22Rv1 (cell line): Measurements from ENCODE around the gene NCOR1.
"Not testable (repeated sequence)": the region's sequence is repeated elsewhere in the genome, so short reads cannot be mapped to it uniquely, and the experiment has no call there.

Source experiments
- H3K27ac ChIP-seq: fragments of 450-650 bp; 2 replicates; pipeline ENCODE4 v1.5.1; 2017
- CTCF ChIP-seq: fragments of 450-650 bp; IDR thresholded peaks from 2 replicates; pipeline ENCODE4 v1.5.1; 2017; ENCODE audit warnings: mild to moderate bottlenecking
- ZFX ChIP-seq: fragments of 450-650 bp; IDR thresholded peaks from 2 replicates; pipeline ENCODE4 v1.6.1; 2017; ENCODE audit warnings: antibody characterized with exemption, borderline replicate concordance

The NCOR1 gene

GRCh38 chr17:16214190-16215001 is 938 bp downstream of the NCOR1 start:
- no peak for TF ChIP-seq CTCF
- no peak for TF ChIP-seq ZFX
- H3K27ac ChIP-seq = peak overlapping the region; percentile 92

DNA sequence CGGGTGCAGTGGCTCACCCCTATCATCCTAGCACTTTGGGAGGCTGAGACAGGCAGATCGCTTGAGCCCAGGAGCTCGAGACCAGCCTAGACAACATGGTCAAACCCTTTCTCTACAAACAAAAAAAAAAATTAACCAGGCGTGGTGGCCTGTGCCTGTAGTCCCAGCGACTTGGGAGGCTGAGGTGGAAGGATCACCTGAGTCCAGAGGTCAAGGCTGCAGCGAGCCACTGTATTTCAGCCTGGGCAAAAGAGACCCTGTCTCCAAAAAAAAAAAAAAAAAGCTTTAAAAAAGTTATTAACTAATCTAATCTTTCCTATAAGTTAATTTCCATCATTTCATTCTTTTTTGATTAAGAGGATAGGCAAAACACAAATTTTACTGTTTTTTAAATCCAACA is 2.5 kb downstream of the NCOR1 start:
- TF ChIP-seq CTCF (no peak), ZFX (no peak)
- no peak overlapping the region for H3K27ac ChIP-seq

- TF ChIP-seq CTCF (no peak), ZFX (no peak)
- no peak overlapping the region for H3K27ac ChIP-seq
These were observed 3.7 kb downstream of the NCOR1 start for GRCh38 chr17:16211590-16211989.

- H3K27ac ChIP-seq = peak overlapping the region; percentile 70
These were observed 10.6 kb downstream of the NCOR1 start for GRCh38 chr17:16204763-16205162.

GRCh38 chr17:16202554-16203500 is 12.5 kb downstream of the NCOR1 start:
- peak overlapping the region; percentile 70 for H3K27ac ChIP-seq

- H3K27ac ChIP-seq = not testable (repeated sequence)
These were observed 13.6 kb downstream of the NCOR1 start for GRCh38 chr17:16201693-16202131.

DNA sequence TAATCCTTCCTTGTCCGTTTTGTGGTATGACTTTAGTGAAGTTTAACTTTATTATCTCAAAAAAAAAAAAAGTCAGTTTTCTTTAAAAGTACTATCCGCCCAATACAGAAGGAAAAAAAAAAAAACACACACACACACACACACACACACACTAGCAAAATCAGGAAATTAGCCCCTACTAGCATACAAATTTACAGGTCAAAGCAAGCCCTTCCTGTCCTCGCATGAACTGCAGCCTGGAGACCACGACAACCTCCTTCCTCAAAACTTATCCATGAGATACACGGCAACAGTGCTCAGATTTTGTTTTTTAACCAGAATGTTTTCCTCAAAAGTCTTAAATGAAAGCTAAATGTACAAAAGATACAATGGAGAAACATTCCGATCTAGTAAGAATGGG is 16.2 kb downstream of the NCOR1 start:
- no peak overlapping the region for H3K27ac ChIP-seq
- TF ChIP-seq CTCF = no peak
- TF ChIP-seq ZFX = no peak

DNA sequence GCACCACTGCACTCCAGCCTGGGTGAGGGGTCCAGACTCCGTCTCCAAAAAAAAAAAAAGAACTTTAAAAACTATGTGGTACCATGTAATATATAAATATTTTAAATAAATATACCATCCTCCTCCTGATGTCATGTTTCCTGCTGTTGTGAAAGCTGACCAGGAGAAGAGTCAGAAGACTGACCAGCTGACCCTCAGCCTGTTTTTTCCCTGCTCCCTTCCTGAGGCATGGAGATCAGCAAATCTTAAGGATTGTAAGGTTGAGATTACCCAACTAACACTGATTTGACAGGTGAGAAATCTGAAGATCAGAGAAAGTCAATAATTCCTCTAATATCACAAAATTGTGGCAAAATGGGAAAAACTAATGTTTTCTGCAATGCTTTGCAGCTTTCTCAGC is 18.1 kb downstream of the NCOR1 start:
- H3K27ac ChIP-seq = no peak overlapping the region
- no peak for TF ChIP-seq CTCF
- no peak for TF ChIP-seq ZFX

GRCh38 chr17:16194307-16194835 is 21.0 kb downstream of the NCOR1 start:
- H3K27ac ChIP-seq = not testable (repeated sequence)
